ENCODE measurements around the gene D2HGDH. TPM values are rescaled to one million over a fixed set of nuclear protein-coding genes. Genes with fewer than 3 reads are reported as not detected.

D2HGDH gene
- total RNA-seq, 1 experiment from 2014 or later = 46.3 TPM

DNA sequence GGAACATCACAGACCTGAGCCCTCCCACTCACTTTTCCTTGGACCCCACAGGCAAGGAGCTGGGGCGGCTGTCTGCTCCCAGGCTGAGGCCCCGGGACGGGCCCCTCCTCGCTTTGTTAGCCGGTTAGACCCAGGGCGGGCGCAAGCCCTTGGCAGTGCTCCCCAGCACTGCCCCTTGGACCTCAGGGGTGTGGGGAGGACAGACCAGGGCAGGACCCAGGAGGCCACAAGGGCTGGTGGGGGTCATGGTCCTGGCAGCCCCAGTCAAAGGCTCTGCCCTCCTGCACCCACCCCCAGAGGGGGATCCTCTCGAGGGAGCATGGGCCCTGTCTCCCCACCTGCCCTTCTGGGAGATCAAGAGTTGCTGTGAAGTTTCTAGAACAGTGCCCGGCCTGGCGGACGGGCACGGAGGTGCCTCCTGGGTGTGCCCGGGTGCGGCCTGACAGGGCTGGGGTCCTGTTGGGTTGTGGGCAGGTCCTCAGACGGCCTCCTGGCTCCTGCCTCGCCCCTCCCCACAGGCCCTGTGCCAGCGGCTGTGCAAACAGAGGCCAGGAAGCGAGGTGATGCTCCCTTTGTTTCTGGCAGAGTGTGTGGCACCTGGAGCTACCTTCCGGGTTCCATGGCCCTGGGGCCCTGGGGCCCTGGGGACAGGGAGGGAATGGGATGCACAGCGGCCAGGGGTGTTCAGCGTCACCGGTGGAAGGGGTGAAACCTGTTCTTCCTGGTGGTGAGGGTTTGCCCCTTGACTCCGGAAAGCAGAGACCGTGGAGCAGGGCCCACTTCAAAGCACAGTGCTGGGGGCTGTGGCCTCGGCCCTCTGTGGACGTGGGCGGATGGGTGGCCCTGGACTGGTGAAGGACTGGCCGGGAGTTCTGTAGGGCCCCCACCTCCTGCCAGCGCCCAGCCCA lies 39.3 kb downstream of the D2HGDH start:
- DNase-seq (ENCODE audit: low read depth, low spot score) = no peak
- Histone ChIP-seq H3K9ac (ENCODE audit: low read length) (no peak overlapping the region), H4K20me1 (ENCODE audit: insufficient read depth) (no peaks in the 10 kb centered on the region), H3K9me3 (ENCODE audit: control insufficient read depth in 1 of 2, insufficient read depth in 1 of 2, low read depth in 1 of 2, low read length in 2 of 2) (no peaks in the 10 kb centered on the region), H3K79me2 (ENCODE audit: insufficient read depth, low read length) (no peaks in the 10 kb centered on the region), H3K4me2 (ENCODE audit: low read length) (peak overlapping the region; percentile 73; the same call in 1 of the 2 replicates), H3K9me2 (ENCODE audit: insufficient read depth) (no peaks in the 10 kb centered on the region), H3K4me3 (replicated peaks in 1 of 2; ENCODE audit: low read depth in 1 of 2, low read length in 2 of 2) (no peak overlapping the region), H3K27me3 (ENCODE audit: insufficient read depth, low read length) (no peaks in the 10 kb centered on the region), H3K4me1 (ENCODE audit: control insufficient read depth in 1 of 2, insufficient read depth in 2 of 2, low read length in 2 of 2) (peaks cover 16 to 31% of the 10 kb centered on the region in 2 experiments), H3K27ac (ENCODE audit: low read depth, low read length) (peak overlapping the region; percentile 14; the same call in 1 of the 2 replicates), H3K36me3 (ENCODE audit: control insufficient read depth in 1 of 2, insufficient read depth in 2 of 2, low read length in 2 of 2) (no peaks in the 10 kb centered on the region), H2AFZ (ENCODE audit: low read depth, low read length, poor library complexity, severe bottlenecking) (no peak overlapping the region)
- no peak for ATAC-seq
- ChIA-PET POLR2A (no interaction called here), RAD21 (ENCODE audit: low non-redundant PET in 1 of 2, low total read pairs in 2 of 2, uncharacterized antibody in 2 of 2, unreplicated experiment in 2 of 2) (no interaction called here), CTCF (no interaction called here)
- BruUV-seq (replicated peaks) = no TSS peak
- TF ChIP-seq POLR2A (IDR thresholded peaks at IDR 0.05; ENCODE audit: borderline replicate concordance, extremely low read depth, insufficient read depth, insufficient read length) (no peak), EZH2 (IDR thresholded peaks at IDR 0.05) (no peak), EZH2phosphoT487 (IDR thresholded peaks at IDR 0.05; ENCODE audit: borderline replicate concordance) (no peak), SP1 (IDR thresholded peaks at IDR 0.05; ENCODE audit: low read depth) (no peak), EGR1 (IDR thresholded peaks at IDR 0.05; ENCODE audit: low read depth) (no peak)
- TF ChIP-seq, protein P1, sequence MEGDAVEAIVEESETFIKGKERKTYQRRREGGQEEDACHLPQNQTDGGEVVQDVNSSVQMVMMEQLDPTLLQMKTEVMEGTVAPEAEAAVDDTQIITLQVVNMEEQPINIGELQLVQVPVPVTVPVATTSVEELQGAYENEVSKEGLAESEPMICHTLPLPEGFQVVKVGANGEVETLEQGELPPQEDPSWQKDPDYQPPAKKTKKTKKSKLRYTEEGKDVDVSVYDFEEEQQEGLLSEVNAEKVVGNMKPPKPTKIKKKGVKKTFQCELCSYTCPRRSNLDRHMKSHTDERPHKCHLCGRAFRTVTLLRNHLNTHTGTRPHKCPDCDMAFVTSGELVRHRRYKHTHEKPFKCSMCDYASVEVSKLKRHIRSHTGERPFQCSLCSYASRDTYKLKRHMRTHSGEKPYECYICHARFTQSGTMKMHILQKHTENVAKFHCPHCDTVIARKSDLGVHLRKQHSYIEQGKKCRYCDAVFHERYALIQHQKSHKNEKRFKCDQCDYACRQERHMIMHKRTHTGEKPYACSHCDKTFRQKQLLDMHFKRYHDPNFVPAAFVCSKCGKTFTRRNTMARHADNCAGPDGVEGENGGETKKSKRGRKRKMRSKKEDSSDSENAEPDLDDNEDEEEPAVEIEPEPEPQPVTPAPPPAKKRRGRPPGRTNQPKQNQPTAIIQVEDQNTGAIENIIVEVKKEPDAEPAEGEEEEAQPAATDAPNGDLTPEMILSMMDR (IDR thresholded peaks at IDR 0.05 in 2 of 3, conservative IDR thresholded peaks at IDR 0.05 in 1 of 3; ENCODE audit: borderline replicate concordance in 1 of 3, insufficient read depth in 1 of 3, low read depth in 2 of 3, low read length in 2 of 3) = no peak
- intact Hi-C loops (cut with micrococcal nuclease) = no loop called here
